HCT116 (cell line): ENCODE results near the gene PPFIBP1. TPM values are rescaled to one million over a fixed set of nuclear protein-coding genes. Genes with fewer than 3 reads are reported as not detected.

Source experiments
- ATAC-seq: fragments of 200-7000 bp; cut with Tn5 transposase; 2 replicates; pipeline ENCODE4 v1.9.1; 2020; ENCODE audit warnings: mild to moderate bottlenecking, moderate library complexity
- BruUV-seq: library from RNA; stranded (reverse); fragments of 400-500 nt; replicated peaks from 2 replicates; lab custom pipeline; 2021; lab: Mats Ljungman, UMichigan
- CTCF ChIA-PET: fragments of 300-600 bp; sonication (Branson Sonifier 250); formaldehyde crosslinking; loops from one replicate; lab custom pipeline; 2021; ENCODE audit warnings: antibody characterized with exemption; lab: Charles Lee
- POLR2A ChIA-PET: fragments of 300-600, 350-600 bp; sonication (Branson Sonifier 250); formaldehyde crosslinking; loops from one replicate; lab custom pipeline; 2021; ENCODE audit warnings: antibody characterized with exemption; lab: Charles Lee
- RAD21 ChIA-PET, 2 experiments: fragments of 300-600 bp; sonication (Branson Sonifier 250); formaldehyde crosslinking; loops; one replicate each; lab custom pipeline; 2023; ENCODE audit warnings: low total read pairs in 2 of 2; ENCODE audit not compliant: uncharacterized antibody in 2 of 2, unreplicated experiment in 2 of 2, low non-redundant PET in 1 of 2; lab: Charles Lee
- DNase-seq: peaks from one replicate; pipeline ENCODE4 v3.0.0-alpha.2; 2010; ENCODE audit warnings: low read depth, low spot score
- H2AFZ ChIP-seq: fragments of 200-600 bp; shearing (Covaris generic), sonication (generic); 2 replicates; pipeline ENCODE4 v1.6.1; 2017; ENCODE audit warnings: low read depth, mixed run types, mixed read lengths, antibody characterized with exemption, low read length; ENCODE audit not compliant: poor library complexity, severe bottlenecking
- H3K27ac ChIP-seq: 2 replicates; pipeline ENCODE4 v1.5.1; 2012; ENCODE audit warnings: low read depth, low read length
- H3K27me3 ChIP-seq: fragments of 200-600 bp; sonication (generic); 2 replicates; pipeline ENCODE4 v1.6.1; 2016; ENCODE audit warnings: mixed run types, low read length, mixed read lengths; ENCODE audit not compliant: insufficient read depth
- H3K36me3 ChIP-seq, 2 experiments: fragments of 200-500 bp in 1 of 2; fragments of 200-600 bp in 1 of 2; sonication (Bioruptor generic) in 1 of 2; sonication (generic) in 1 of 2; 2 replicates each; pipeline versions ENCODE4 v1.5.1 to v1.6.1; 2014 to 2016; ENCODE audit warnings: low read length in 2 of 2, inconsistent platforms in 1 of 2, mixed read lengths in 1 of 2, mixed run types in 1 of 2; ENCODE audit not compliant: insufficient read depth in 2 of 2, control insufficient read depth in 1 of 2
- H3K4me1 ChIP-seq, 2 experiments: fragments of 200-600 bp in 1 of 2; sonication (generic) in 1 of 2; 2 replicates each; pipeline versions ENCODE4 v1.5.1 to v1.6.1; 2012 to 2017; ENCODE audit warnings: low read length in 2 of 2, inconsistent platforms in 1 of 2, mild to moderate bottlenecking in 1 of 2, mixed read lengths in 1 of 2, mixed run types in 1 of 2, moderate library complexity in 1 of 2; ENCODE audit not compliant: insufficient read depth in 2 of 2, control insufficient read depth in 1 of 2
- H3K4me2 ChIP-seq: fragments of 200-600 bp; sonication (generic); 2 replicates; pipeline ENCODE4 v1.6.1; 2017; ENCODE audit warnings: mixed run types, low read length, mixed read lengths
- H3K4me3 ChIP-seq, 2 experiments: fragments of 200-600 bp in 1 of 2; sonication (generic) in 1 of 2; replicated peaks in 1 of 2; 2 replicates each; pipeline ENCODE4 v1.5.1; 2011 to 2016; ENCODE audit warnings: low read length in 2 of 2, control low read depth in 1 of 2, low read depth in 1 of 2, mild to moderate bottlenecking in 1 of 2, mixed read lengths in 1 of 2, mixed run types in 1 of 2
- H3K79me2 ChIP-seq: fragments of 200-600 bp; sonication (generic); 2 replicates; pipeline ENCODE4 v1.6.1; 2017; ENCODE audit warnings: mild to moderate bottlenecking, mixed run types, low read length, moderate library complexity, mixed read lengths; ENCODE audit not compliant: insufficient read depth
- H3K9ac ChIP-seq: fragments of 200-600 bp; sonication (generic); 2 replicates; pipeline ENCODE4 v1.6.1; 2016; ENCODE audit warnings: low read length, mixed read lengths
- H3K9me2 ChIP-seq: fragments of 200-600 bp; sonication (generic), shearing (Covaris generic); 2 replicates; pipeline ENCODE4 v1.6.1; 2017; ENCODE audit warnings: mixed run types, mild to moderate bottlenecking, moderate library complexity; ENCODE audit not compliant: insufficient read depth
- H3K9me3 ChIP-seq, 2 experiments: fragments of 200-500 bp in 1 of 2; fragments of 200-600 bp in 1 of 2; sonication (Bioruptor generic) in 1 of 2; sonication (generic) in 1 of 2; 2 replicates each; pipeline ENCODE4 v1.6.1; 2014 to 2017; ENCODE audit warnings: low read length in 2 of 2, mixed read lengths in 2 of 2, inconsistent platforms in 1 of 2, low read depth in 1 of 2, mild to moderate bottlenecking in 1 of 2, mixed run types in 1 of 2, moderate library complexity in 1 of 2; ENCODE audit not compliant: control insufficient read depth in 1 of 2, insufficient read depth in 1 of 2
- H4K20me1 ChIP-seq: fragments of 200-600 bp; sonication (generic), shearing (Covaris generic); 2 replicates; pipeline ENCODE4 v1.6.1; 2017; ENCODE audit warnings: mixed run types, mild to moderate bottlenecking, moderate library complexity; ENCODE audit not compliant: insufficient read depth
- CBX3 ChIP-seq: IDR thresholded peaks from 2 replicates; pipeline ENCODE4 v1.6.1; 2012; ENCODE audit warnings: low read depth
- CEBPB ChIP-seq: IDR thresholded peaks from 2 replicates; pipeline ENCODE4 v1.6.1; 2012; ENCODE audit warnings: low read depth
- ELF1 ChIP-seq: IDR thresholded peaks from 2 replicates; pipeline ENCODE4 v1.6.1; 2012; ENCODE audit warnings: low read depth, borderline replicate concordance
- EZH2 ChIP-seq: fragments of 200-600 bp; sonication (generic); IDR thresholded peaks from 2 replicates; pipeline ENCODE4 v1.6.1; 2017; ENCODE audit warnings: antibody characterized with exemption, mixed run types
- EZH2phosphoT487 ChIP-seq: fragments of 200-600 bp; IDR thresholded peaks from 2 replicates; pipeline ENCODE4 v1.6.1; 2018; ENCODE audit warnings: antibody characterized with exemption, borderline replicate concordance
- FOSL1 ChIP-seq: IDR thresholded peaks from 2 replicates; pipeline ENCODE4 v1.6.1; 2012; ENCODE audit warnings: low read depth
- MAX ChIP-seq: IDR thresholded peaks from 2 replicates; pipeline ENCODE4 v1.6.1; 2012
- RAD21 ChIP-seq: IDR thresholded peaks from 2 replicates; pipeline ENCODE4 v1.6.1; 2012; ENCODE audit warnings: low read depth, mild to moderate bottlenecking
- SIN3A ChIP-seq: IDR thresholded peaks from 2 replicates; pipeline ENCODE4 v1.6.1; 2012; ENCODE audit warnings: low read depth
- SP1 ChIP-seq: IDR thresholded peaks from 2 replicates; pipeline ENCODE4 v1.6.1; 2012; ENCODE audit warnings: low read depth
- SRF ChIP-seq: IDR thresholded peaks from 2 replicates; pipeline ENCODE4 v1.6.1; 2012; ENCODE audit warnings: low read depth
- YY1 ChIP-seq: IDR thresholded peaks from 2 replicates; pipeline ENCODE4 v1.6.1; 2011; ENCODE audit warnings: low read length, low read depth, moderate library complexity, mild to moderate bottlenecking; ENCODE audit not compliant: insufficient replicate concordance; ENCODE audit errors: extremely low read depth
- ZFX ChIP-seq: fragments of 450-650 bp; IDR thresholded peaks from 2 replicates; pipeline ENCODE4 v1.6.1; 2017
- intact Hi-C: fragments of 100-400 bp; cut with micrococcal nuclease; formaldehyde crosslinking; loops from 2 replicates; pipeline ENCODE4 v1.10.0; 2022
- total RNA-seq: library from RNA; stranded (reverse); gene quantifications from one replicate; pipeline ENCODE4 v1.2.1, GENCODE V29; 2021; ENCODE audit not compliant: unreplicated experiment

Gene PPFIBP1
- total RNA-seq, 1 experiment from 2014 or later: 102 TPM

DNA sequence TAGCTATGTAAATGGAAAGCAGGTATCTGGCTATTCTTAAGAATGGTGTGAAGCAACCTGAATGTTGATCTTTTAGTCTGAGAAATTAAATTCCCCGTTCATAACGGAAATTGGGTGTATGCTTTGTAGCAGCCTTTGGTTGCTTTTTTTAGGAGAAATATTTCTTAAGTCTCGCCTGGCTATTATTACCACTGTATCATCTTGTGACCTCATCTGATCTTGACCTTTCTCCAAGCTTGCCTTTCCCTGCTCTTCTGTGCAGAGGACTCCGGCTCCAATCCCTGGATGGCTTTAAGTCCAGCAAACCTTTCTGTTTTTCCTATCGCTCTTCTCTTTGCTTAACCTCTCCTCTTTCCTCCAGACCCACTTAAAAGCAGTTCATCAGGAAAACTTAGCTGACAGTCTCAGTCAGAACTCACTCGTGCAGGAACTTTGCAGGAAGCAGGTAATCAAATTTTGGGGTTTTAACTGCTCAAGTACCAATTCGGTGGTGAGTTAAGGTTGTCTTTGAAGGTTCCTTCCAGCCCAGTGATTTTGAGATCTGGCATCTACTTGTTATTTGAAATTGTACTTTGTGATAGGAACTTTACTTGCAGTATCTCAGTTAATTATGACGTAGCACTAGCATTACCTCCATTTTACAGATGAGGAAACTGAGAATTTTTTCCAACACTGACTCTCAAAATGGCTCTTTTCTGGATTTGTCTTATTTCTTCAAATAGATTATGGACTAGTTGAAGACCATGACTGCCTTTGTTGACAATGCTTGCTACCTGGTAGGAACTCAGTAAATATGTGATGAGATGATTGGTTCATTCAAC lies 14.1 kb downstream of the PPFIBP1 start:
- Histone ChIP-seq H3K4me2 (no peak overlapping the region), H3K36me3 (no peaks in the 10 kb centered on the region), H3K9me3 (no peaks in the 10 kb centered on the region), H3K27ac (no peak overlapping the region), H3K27me3 (no peaks in the 10 kb centered on the region), H3K79me2 (peaks cover 94% of the 10 kb centered on the region), H3K9me2 (no peaks in the 10 kb centered on the region), H3K4me1 (peaks cover 24 to 29% of the 10 kb centered on the region in 2 experiments), H4K20me1 (no peaks in the 10 kb centered on the region), H3K4me3 (no peak overlapping the region), H3K9ac (no peak overlapping the region), H2AFZ (no peak overlapping the region)
- intact Hi-C loops: no loop called here
- CTCF ChIA-PET: no interaction called here
- RAD21 ChIA-PET: no interaction called here
- no peak for DNase-seq
- no peak for TF ChIP-seq SRF
- TF ChIP-seq SP1: no peak
- no peak for TF ChIP-seq ELF1
- TF ChIP-seq FOSL1: no peak
- TF ChIP-seq YY1: no peak
- no peak for TF ChIP-seq CEBPB
- TF ChIP-seq EZH2phosphoT487: no peak
- no peak for TF ChIP-seq RAD21
- no peak for TF ChIP-seq CBX3
- TF ChIP-seq MAX: no peak
- no peak for TF ChIP-seq ZFX
- TF ChIP-seq EZH2: no peak
- TF ChIP-seq SIN3A: no peak
- POLR2A ChIA-PET: no interaction called here
- no TSS peak for BruUV-seq
- ATAC-seq: no peak
